HepG2 (cell line): ENCODE results near the gene OTOP2. TPM values are rescaled to one million over a fixed set of nuclear protein-coding genes. Genes with fewer than 3 reads are reported as not detected.

ENCODE experiments used
- CAMTA2 ChIP-seq: sonication (generic); formaldehyde crosslinking; IDR thresholded peaks from 2 replicates; pipeline ENCODE4 v1.4.0; 2020; ENCODE audit warnings: mild to moderate bottlenecking, missing genetic modification reagents, borderline replicate concordance
- IRF2 ChIP-seq: IDR thresholded peaks from 2 replicates; pipeline ENCODE4 v1.6.1; 2018; ENCODE audit warnings: missing genetic modification reagents, missing compliant biosample characterization
- MXI1 ChIP-seq: IDR thresholded peaks from 3 replicates; pipeline ENCODE4 v1.6.1; 2012; ENCODE audit warnings: low read depth, low read length, inconsistent platforms, borderline replicate concordance
- RCOR2 ChIP-seq: IDR thresholded peaks from 2 replicates; pipeline ENCODE4 v1.6.1; 2016; ENCODE audit warnings: missing biosample characterization, missing genetic modification reagents
- ZNF121 ChIP-seq: sonication (generic); formaldehyde crosslinking; IDR thresholded peaks from 2 replicates; pipeline ENCODE4 v1.5.0; 2020; ENCODE audit warnings: mild to moderate bottlenecking, missing genetic modification reagents
- ZNF224 ChIP-seq: sonication (generic); formaldehyde crosslinking; IDR thresholded peaks from 2 replicates; pipeline ENCODE4 v1.5.0; 2020; ENCODE audit warnings: mild to moderate bottlenecking, missing genetic modification reagents
- ZNF501 ChIP-seq: sonication (generic); formaldehyde crosslinking; IDR thresholded peaks from 2 replicates; pipeline ENCODE4 v1.5.1; 2020; ENCODE audit warnings: mild to moderate bottlenecking, moderate library complexity, missing genetic modification reagents
- ZNF547 ChIP-seq: sonication (generic); formaldehyde crosslinking; IDR thresholded peaks from 2 replicates; pipeline ENCODE4 v1.5.1; 2020; ENCODE audit warnings: mild to moderate bottlenecking, missing genetic modification reagents
- ZNF558 ChIP-seq: sonication (generic); formaldehyde crosslinking; IDR thresholded peaks from 2 replicates; pipeline ENCODE4 v1.9.0; 2022; ENCODE audit warnings: mild to moderate bottlenecking, missing genetic modification reagents, borderline replicate concordance
- ZNF589 ChIP-seq: sonication (generic); formaldehyde crosslinking; conservative IDR thresholded peaks from 2 replicates; pipeline ENCODE4 v1.8.0; 2022; ENCODE audit warnings: mild to moderate bottlenecking, moderate library complexity, missing genetic modification reagents
- ZNF605 ChIP-seq: sonication (generic); formaldehyde crosslinking; IDR thresholded peaks from 2 replicates; pipeline ENCODE4 v1.8.0; 2022; ENCODE audit warnings: mild to moderate bottlenecking, missing genetic modification reagents
- ZNF879 ChIP-seq: sonication (generic); formaldehyde crosslinking; IDR thresholded peaks from 2 replicates; pipeline ENCODE4 v1.8.1; 2023; ENCODE audit warnings: missing genetic modification reagents
- polyA plus RNA-seq, 8 experiments: library from polyadenylated mRNA; depleted of rRNA in 3 of 8; stranded (reverse) in 7 of 8; unstranded in 1 of 8; fragments of >200 nt; fragmentation: Illumina TruSeq in 4 of 8; extraction: Trizol in 4 of 8; gene quantifications; 2 replicates each; pipeline versions ENCODE4 v1.2.1 to v1.2.3, GENCODE V29; 2011 to 2016; ENCODE audit warnings: low read depth in 4 of 8, missing spikeins in 1 of 8, mixed read lengths in 1 of 8; ENCODE audit not compliant: insufficient read depth in 1 of 8
- total RNA-seq, 5 experiments: library from RNA; depleted of rRNA; stranded (reverse); fragments of >200 nt; fragmentation: Illumina TruSeq; extraction: Trizol; gene quantifications; 2 replicates each; pipeline ENCODE4 v1.2.3, GENCODE V29; 2016; ENCODE audit warnings: low read depth in 1 of 5
- TF ChIP-seq, protein P1 (sequence below): sonication (generic); formaldehyde crosslinking; conservative IDR thresholded peaks from 2 replicates; pipeline ENCODE4 v1.8.0; 2022; ENCODE audit warnings: mild to moderate bottlenecking, moderate library complexity, missing genetic modification reagents

OTOP2 gene
- total and polyA plus RNA-seq, 2 of the 13 experiments (the other 11 are each of a cell fraction or from before 2014, with no cell fraction given): not detected

DNA sequence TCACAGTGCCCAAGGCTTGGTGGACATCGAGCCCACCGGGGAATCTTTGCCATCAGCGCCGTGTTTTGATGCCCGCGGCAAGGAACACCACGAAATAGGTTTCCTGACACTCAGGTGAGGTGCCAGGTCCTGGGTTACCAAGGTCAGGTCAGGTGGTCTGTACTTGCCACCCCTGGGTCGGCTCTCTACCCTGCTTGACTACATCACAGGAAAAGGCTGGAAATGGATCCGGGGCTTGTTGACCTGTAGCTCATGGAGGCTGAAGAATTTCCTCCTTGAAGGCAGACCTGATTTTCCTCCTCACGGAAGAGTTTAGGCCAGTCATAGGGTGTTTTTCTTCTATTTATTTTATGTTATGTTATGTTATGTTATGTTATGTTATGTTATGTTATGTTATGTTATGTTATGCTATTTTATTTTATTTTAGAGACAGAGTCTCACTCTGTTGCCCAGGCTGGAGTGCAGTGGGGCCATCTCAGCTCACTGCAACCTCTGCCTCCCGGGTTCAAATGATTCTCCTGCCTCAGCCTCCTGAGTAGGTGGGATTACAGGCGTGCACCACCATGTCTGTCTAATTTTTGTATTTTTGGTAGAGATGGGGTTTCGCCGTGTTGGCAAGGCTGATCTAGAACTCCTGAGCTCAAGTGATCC is 58.7 kb downstream of the OTOP2 start (continued):
- TF ChIP-seq ZNF558 (CRISPR knock-in tag): 0 out of 2 replicates have a peak, but pooled peaks have one; percentile 88
- TF ChIP-seq ZNF501 (CRISPR knock-in tag): peak; percentile 41; the same call in 1 of the 2 replicates
- 0 out of 2 replicates have a peak, but pooled peaks have one; percentile 9 for TF ChIP-seq ZNF547 (CRISPR knock-in tag)
- TF ChIP-seq ZNF224 (CRISPR knock-in tag): 0 out of 2 replicates have a peak, but pooled peaks have one; percentile 21
- TF ChIP-seq ZNF589 (CRISPR knock-in tag): peak; percentile 11; the same call in 1 of the 2 replicates
- TF ChIP-seq IRF2 (CRISPR knock-in tag): peak; percentile 7; the same call in 1 of the 2 replicates
- TF ChIP-seq RCOR2 (CRISPR knock-in tag): 0 out of 2 replicates have a peak, but pooled peaks have one; percentile 4
- TF ChIP-seq MXI1: 0 out of 3 replicates have a peak, but pooled peaks have one; percentile 4
- TF ChIP-seq ZNF121 (CRISPR knock-in tag): peak; percentile 53
- TF ChIP-seq CAMTA2 (CRISPR knock-in tag): 0 out of 2 replicates have a peak, but pooled peaks have one; percentile 5
- TF ChIP-seq, protein P1, sequence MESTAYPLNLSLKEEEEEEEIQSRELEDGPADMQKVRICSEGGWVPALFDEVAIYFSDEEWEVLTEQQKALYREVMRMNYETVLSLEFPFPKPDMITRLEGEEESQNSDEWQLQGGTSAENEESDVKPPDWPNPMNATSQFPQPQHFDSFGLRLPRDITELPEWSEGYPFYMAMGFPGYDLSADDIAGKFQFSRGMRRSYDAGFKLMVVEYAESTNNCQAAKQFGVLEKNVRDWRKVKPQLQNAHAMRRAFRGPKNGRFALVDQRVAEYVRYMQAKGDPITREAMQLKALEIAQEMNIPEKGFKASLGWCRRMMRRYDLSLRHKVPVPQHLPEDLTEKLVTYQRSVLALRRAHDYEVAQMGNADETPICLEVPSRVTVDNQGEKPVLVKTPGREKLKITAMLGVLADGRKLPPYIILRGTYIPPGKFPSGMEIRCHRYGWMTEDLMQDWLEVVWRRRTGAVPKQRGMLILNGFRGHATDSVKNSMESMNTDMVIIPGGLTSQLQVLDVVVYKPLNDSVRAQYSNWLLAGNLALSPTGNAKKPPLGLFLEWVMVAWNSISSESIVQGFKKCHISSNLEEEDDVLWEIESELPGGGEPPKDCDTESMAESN: 0 out of 2 replicates have a peak, but pooled peaks have one; percentile 2
- TF ChIP-seq ZNF879 (CRISPR knock-in tag): 0 out of 2 replicates have a peak, but pooled peaks have one; percentile 20
- peak; percentile 20; the same call in 1 of the 2 replicates for TF ChIP-seq ZNF605 (CRISPR knock-in tag)

Other genes with a start within 250 kb of the OTOP2 start
- not detected in 2 replicates for gene CD300LF, start 211.3 kb upstream of the OTOP2 start, total RNA-seq (2016; rRNA removed; fragmentation: Illumina TruSeq; extraction: Trizol)
- gene CD300LF, start 211.3 kb upstream of the OTOP2 start, polyA plus RNA-seq (2011; rRNA removed): not detected in 2 replicates
- 0.91 and 1.1 TPM in 2 replicates for gene RAB37, start 187.0 kb upstream of the OTOP2 start, total RNA-seq (2016; rRNA removed; fragmentation: Illumina TruSeq; extraction: Trizol)
- 3.7 and 4.7 TPM in 2 replicates for gene RAB37, start 187.0 kb upstream of the OTOP2 start, polyA plus RNA-seq (2011; rRNA removed)
- 138 and 169 TPM in 2 replicates for gene NHERF1, start 175.6 kb upstream of the OTOP2 start, total RNA-seq (2016; rRNA removed; fragmentation: Illumina TruSeq; extraction: Trizol)
- 266 and 269 TPM in 2 replicates for gene NHERF1, start 175.6 kb upstream of the OTOP2 start, polyA plus RNA-seq (2011; rRNA removed)
- gene NAT9, start 147.9 kb upstream of the OTOP2 start, total RNA-seq (2016; rRNA removed; fragmentation: Illumina TruSeq; extraction: Trizol): 37.6 and 44.2 TPM in 2 replicates
- gene NAT9, start 147.9 kb upstream of the OTOP2 start, polyA plus RNA-seq (2011; rRNA removed): 39.7 and 49.8 TPM in 2 replicates
- gene GRIN2C, start 64.4 kb upstream of the OTOP2 start, total RNA-seq (2016; rRNA removed; fragmentation: Illumina TruSeq; extraction: Trizol): 0.11 TPM in 1 of 2 replicates, not detected in the other
- 0.03 and 0.07 TPM in 2 replicates for gene GRIN2C, start 64.4 kb upstream of the OTOP2 start, polyA plus RNA-seq (2011; rRNA removed)
- 99.0 and 116 TPM in 2 replicates for gene FDXR, start 51.3 kb upstream of the OTOP2 start, total RNA-seq (2016; rRNA removed; fragmentation: Illumina TruSeq; extraction: Trizol)
- gene FDXR, start 51.3 kb upstream of the OTOP2 start, polyA plus RNA-seq (2011; rRNA removed): 23.4 and 27.7 TPM in 2 replicates
- gene FADS6, start 30.6 kb upstream of the OTOP2 start, total RNA-seq (2016; rRNA removed; fragmentation: Illumina TruSeq; extraction: Trizol): 0.11 TPM in 1 of 2 replicates, not detected in the other
- 0.11 and 0.20 TPM in 2 replicates for gene FADS6, start 30.6 kb upstream of the OTOP2 start, polyA plus RNA-seq (2011; rRNA removed)
- 0.04 TPM in 1 of 2 replicates, not detected in the other for gene USH1G, start 1.0 kb upstream of the OTOP2 start, total RNA-seq (2016; rRNA removed; fragmentation: Illumina TruSeq; extraction: Trizol)
- gene USH1G, start 1.0 kb upstream of the OTOP2 start, polyA plus RNA-seq (2011; rRNA removed): not detected in 2 replicates
- not detected in 2 replicates for gene OTOP3, start 11.6 kb downstream of the OTOP2 start, total RNA-seq (2016; rRNA removed; fragmentation: Illumina TruSeq; extraction: Trizol)
- not detected in 2 replicates for gene OTOP3, start 11.6 kb downstream of the OTOP2 start, polyA plus RNA-seq (2011; rRNA removed)
- gene HID1, start 48.5 kb downstream of the OTOP2 start, total RNA-seq (2016; rRNA removed; fragmentation: Illumina TruSeq; extraction: Trizol): 1.7 and 2.1 TPM in 2 replicates
- gene HID1, start 48.5 kb downstream of the OTOP2 start, polyA plus RNA-seq (2011; rRNA removed): 10.6 and 17.1 TPM in 2 replicates
- 1.9 and 2.1 TPM in 2 replicates for gene CDR2L, start 63.4 kb downstream of the OTOP2 start, total RNA-seq (2016; rRNA removed; fragmentation: Illumina TruSeq; extraction: Trizol)
- gene CDR2L, start 63.4 kb downstream of the OTOP2 start, polyA plus RNA-seq (2011; rRNA removed): 1.9 and 2.1 TPM in 2 replicates
- gene MRPL58, start 88.4 kb downstream of the OTOP2 start, total RNA-seq (2016; rRNA removed; fragmentation: Illumina TruSeq; extraction: Trizol): 68.9 and 101 TPM in 2 replicates
- gene MRPL58, start 88.4 kb downstream of the OTOP2 start, polyA plus RNA-seq (2011; rRNA removed): 39.7 and 44.9 TPM in 2 replicates
- 428 and 565 TPM in 2 replicates for gene ATP5PD, start 122.7 kb downstream of the OTOP2 start, total RNA-seq (2016; rRNA removed; fragmentation: Illumina TruSeq; extraction: Trizol)
- 151 and 158 TPM in 2 replicates for gene ATP5PD, start 122.7 kb downstream of the OTOP2 start, polyA plus RNA-seq (2011; rRNA removed)
- 27.5 and 28.3 TPM in 2 replicates for gene KCTD2, start 123.0 kb downstream of the OTOP2 start, total RNA-seq (2016; rRNA removed; fragmentation: Illumina TruSeq; extraction: Trizol)
- 32.6 and 35.2 TPM in 2 replicates for gene KCTD2, start 123.0 kb downstream of the OTOP2 start, polyA plus RNA-seq (2011; rRNA removed)
- 0.42 and 0.69 TPM in 2 replicates for gene SLC16A5, start 163.7 kb downstream of the OTOP2 start, total RNA-seq (2016; rRNA removed; fragmentation: Illumina TruSeq; extraction: Trizol)
- gene SLC16A5, start 163.7 kb downstream of the OTOP2 start, polyA plus RNA-seq (2011; rRNA removed): 5.6 and 10.9 TPM in 2 replicates
- gene ARMC7, start 185.7 kb downstream of the OTOP2 start, total RNA-seq (2016; rRNA removed; fragmentation: Illumina TruSeq; extraction: Trizol): 4.2 and 4.4 TPM in 2 replicates
- 3.9 and 5.1 TPM in 2 replicates for gene ARMC7, start 185.7 kb downstream of the OTOP2 start, polyA plus RNA-seq (2011; rRNA removed)
- 31.4 and 48.6 TPM in 2 replicates for gene NT5C, start 207.5 kb downstream of the OTOP2 start, total RNA-seq (2016; rRNA removed; fragmentation: Illumina TruSeq; extraction: Trizol)
- gene NT5C, start 207.5 kb downstream of the OTOP2 start, polyA plus RNA-seq (2011; rRNA removed): 42.8 and 42.9 TPM in 2 replicates
- 237 and 256 TPM in 2 replicates for gene JPT1, start 230.2 kb downstream of the OTOP2 start, total RNA-seq (2016; rRNA removed; fragmentation: Illumina TruSeq; extraction: Trizol)
- 32.1 and 43.3 TPM in 2 replicates for gene JPT1, start 230.2 kb downstream of the OTOP2 start, polyA plus RNA-seq (2011; rRNA removed)